GM23248 (cell line): ENCODE measurements around the gene CDY2B.
"Not testable (repeated sequence)": the region's sequence is repeated elsewhere in the genome, so short reads cannot be mapped to it uniquely, and the experiment has no call there.

Source experiments
- EZH2 ChIP-seq: fragments of 200-600 bp; sonication (generic); IDR thresholded peaks from 2 replicates; pipeline ENCODE4 v1.6.1; 2018; ENCODE audit warnings: antibody characterized with exemption, mild to moderate bottlenecking; ENCODE audit not compliant: insufficient read depth, poor library complexity, severe bottlenecking
- EZH2phosphoT487 ChIP-seq: fragments of 200-600 bp; sonication (generic); IDR thresholded peaks from 2 replicates; pipeline ENCODE4 v1.6.1; 2018; ENCODE audit warnings: antibody characterized with exemption, moderate library complexity, mild to moderate bottlenecking, low read depth; ENCODE audit not compliant: insufficient read depth

- not testable (repeated sequence) for TF ChIP-seq EZH2phosphoT487, EZH2
Observed at GRCh38 chrY:17880120-17880519, at the start of gene CDY2B.
